Forelimb muscle (tissue), 1 donor: ENCODE results near the gene GTF3C4. TPM values are rescaled to one million over a fixed set of nuclear protein-coding genes. Genes with fewer than 3 reads are reported as not detected.

Source experiments
- DNase-seq: peaks from one replicate; pipeline ENCODE4 v3.0.0-alpha.2; 2013; ENCODE audit warnings: low read depth
- polyA plus RNA-seq: library from polyadenylated mRNA; unstranded; fragments of 120-200 nt; gene quantifications from one replicate; pipeline ENCODE4 v1.2.1, GENCODE V29; 2013; ENCODE audit not compliant: insufficient read length

Gene GTF3C4
- polyA plus RNA-seq, 1 donor: 13.2 TPM

GRCh38 chr9:132730054-132731033 lies 60.1 kb downstream of the GTF3C4 start:
- DNase-seq: no peak

GRCh38 chr9:132731230-132731629 lies 61.0 kb downstream of the GTF3C4 start:
- no peak for DNase-seq

GRCh38 chr9:132732326-132733259 lies 62.3 kb downstream of the GTF3C4 start:
- DNase-seq: no peak

- DNase-seq: no peak
Observed at GRCh38 chr9:132733260-132733815, 63.1 kb downstream of the GTF3C4 start.

- no peak for DNase-seq
Observed at GRCh38 chr9:132739710-132740310, 69.5 kb downstream of the GTF3C4 start.

GRCh38 chr9:132740526-132741309 lies 70.5 kb downstream of the GTF3C4 start:
- no peak for DNase-seq

DNA sequence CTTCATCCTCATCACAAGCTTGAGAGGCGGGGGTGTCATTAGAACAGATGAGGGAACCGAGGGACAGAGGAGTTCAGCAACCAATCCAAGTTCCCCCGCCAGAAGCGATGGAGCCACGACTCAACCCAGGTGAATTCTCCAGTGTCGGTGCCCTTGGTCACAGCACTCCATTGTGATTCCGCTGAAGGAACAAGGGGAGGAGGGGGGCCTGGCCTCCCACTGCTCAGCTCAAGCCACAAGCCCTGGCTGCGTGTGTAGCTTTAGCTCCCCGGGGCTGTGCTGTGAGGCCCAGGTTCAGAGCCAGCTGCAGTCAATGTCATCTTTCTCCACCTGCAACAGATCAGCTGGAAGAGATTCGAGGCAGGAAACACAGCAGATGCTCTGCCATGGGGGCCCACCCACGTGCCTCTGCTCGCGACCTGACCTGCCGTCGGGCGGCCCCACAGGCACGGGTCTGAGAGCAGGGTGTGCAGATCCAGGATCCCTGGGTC lies 72.6 kb downstream of the GTF3C4 start:
- DNase-seq: no peak

- no peak for DNase-seq
Observed at GRCh38 chr9:132743931-132744479, 73.7 kb downstream of the GTF3C4 start.

Other genes starting within 250 kb of the GTF3C4 start
- gene BARHL1, start 87.9 kb upstream of the GTF3C4 start, polyA plus RNA-seq: not detected
- 8.9 TPM for gene DDX31, start 481 bp upstream of the GTF3C4 start, polyA plus RNA-seq
- gene AK8, start 207.8 kb downstream of the GTF3C4 start, polyA plus RNA-seq: 0.37 TPM
- 2.3 TPM for gene SPACA9, start 208.4 kb downstream of the GTF3C4 start, polyA plus RNA-seq